Measurements from ENCODE around the gene B3GAT3.
A peak's percentile ranks its signal among the peaks of the same experiment; 100 is the strongest.
"Not testable (repeated sequence)": the region's sequence is repeated elsewhere in the genome, so short reads cannot be mapped to it uniquely, and the experiment has no call there.

B3GAT3 gene

GRCh38 chr11:62621567-62622470 lies at the start of gene B3GAT3:
TSS of gene B3GAT3 (minus strand) at chr11:62621986. CDS start at chr11:62621947, 39 bp downstream.
- peak; percentile 99 for DNase-seq

GRCh38 chr11:62671236-62671607 lies 49.4 kb upstream of the B3GAT3 start:
- no peak for DNase-seq

GRCh38 chr11:62669420-62670161 lies 47.8 kb upstream of the B3GAT3 start:
- DNase-seq: no peak

GRCh38 chr11:62667460-62667859 lies 45.7 kb upstream of the B3GAT3 start:
- DNase-seq: no peak

GRCh38 chr11:62666259-62666926 lies 44.6 kb upstream of the B3GAT3 start:
- DNase-seq: no peak

- DNase-seq: peak; percentile 86
Measured at GRCh38 chr11:62665599-62666258, 43.9 kb upstream of the B3GAT3 start.

- DNase-seq: peak; percentile 99
Measured at GRCh38 chr11:62665075-62665598, 43.4 kb upstream of the B3GAT3 start, which contains the start of the genes C11orf98 and CSKMT. TSS of gene C11orf98 (minus strand) at chr11:62665210. CDS start at chr11:62665169, 41 bp downstream. TSS of gene CSKMT (plus strand) at chr11:62665312. CDS start at chr11:62665880, 568 bp downstream.

- no peak for DNase-seq
Measured at GRCh38 chr11:62664405-62665074, 42.8 kb upstream of the B3GAT3 start.

GRCh38 chr11:62656796-62657429 lies 35.1 kb upstream of the B3GAT3 start:
- no peak for DNase-seq

GRCh38 chr11:62654297-62654696 lies 32.5 kb upstream of the B3GAT3 start:
- DNase-seq: no peak

GRCh38 chr11:62652161-62653006 lies 30.6 kb upstream of the B3GAT3 start:
- DNase-seq: no peak

GRCh38 chr11:62650283-62650682 lies 28.5 kb upstream of the B3GAT3 start:
- not testable (repeated sequence) for DNase-seq

- no peak for DNase-seq
Measured at GRCh38 chr11:62649486-62649885, 27.7 kb upstream of the B3GAT3 start.

- DNase-seq: no peak
Measured at GRCh38 chr11:62648967-62649364, 27.2 kb upstream of the B3GAT3 start.

GRCh38 chr11:62648185-62648966 lies 26.6 kb upstream of the B3GAT3 start:
- DNase-seq: no peak

- DNase-seq: no peak
Measured at GRCh38 chr11:62647609-62648005, 25.8 kb upstream of the B3GAT3 start.

GRCh38 chr11:62646825-62647608 lies 25.2 kb upstream of the B3GAT3 start:
- no peak for DNase-seq
